OCI-LY3 (cell line): ENCODE results near the gene CTTNBP2NL.

ENCODE experiments used
- EZH2phosphoT487 ChIP-seq: fragments of 200-600 bp; shearing (Covaris generic); IDR thresholded peaks from 2 replicates; pipeline ENCODE4 v1.6.1; 2018; ENCODE audit warnings: antibody characterized with exemption, mixed run types, low read depth
- TF ChIP-seq, protein P1 (sequence below): fragments of 200-600, 300-600 bp; sonication (generic); IDR thresholded peaks from 2 replicates; pipeline ENCODE4 v1.5.1; 2014; ENCODE audit warnings: antibody characterized with exemption, low read length, low read depth

DNA sequence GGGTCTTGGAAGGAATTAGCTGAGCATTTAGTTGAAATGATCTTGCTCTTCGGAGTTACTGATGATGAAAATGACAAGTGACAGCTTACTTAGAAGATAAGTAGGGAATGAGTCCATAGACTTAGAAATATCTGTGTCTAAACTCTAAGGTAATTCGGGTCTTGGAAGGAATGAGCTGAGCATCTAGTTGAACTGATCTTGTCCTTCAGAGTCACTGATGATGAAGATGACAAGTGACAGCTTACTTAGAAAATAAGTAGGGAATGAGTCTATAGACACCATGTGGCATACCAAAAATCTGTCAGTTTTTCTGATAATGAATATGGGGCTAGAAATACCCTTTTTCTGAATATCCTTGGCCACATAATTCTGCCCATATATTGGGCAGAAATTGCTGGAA is 14.7 kb downstream of the CTTNBP2NL start:
- TF ChIP-seq, protein P1, sequence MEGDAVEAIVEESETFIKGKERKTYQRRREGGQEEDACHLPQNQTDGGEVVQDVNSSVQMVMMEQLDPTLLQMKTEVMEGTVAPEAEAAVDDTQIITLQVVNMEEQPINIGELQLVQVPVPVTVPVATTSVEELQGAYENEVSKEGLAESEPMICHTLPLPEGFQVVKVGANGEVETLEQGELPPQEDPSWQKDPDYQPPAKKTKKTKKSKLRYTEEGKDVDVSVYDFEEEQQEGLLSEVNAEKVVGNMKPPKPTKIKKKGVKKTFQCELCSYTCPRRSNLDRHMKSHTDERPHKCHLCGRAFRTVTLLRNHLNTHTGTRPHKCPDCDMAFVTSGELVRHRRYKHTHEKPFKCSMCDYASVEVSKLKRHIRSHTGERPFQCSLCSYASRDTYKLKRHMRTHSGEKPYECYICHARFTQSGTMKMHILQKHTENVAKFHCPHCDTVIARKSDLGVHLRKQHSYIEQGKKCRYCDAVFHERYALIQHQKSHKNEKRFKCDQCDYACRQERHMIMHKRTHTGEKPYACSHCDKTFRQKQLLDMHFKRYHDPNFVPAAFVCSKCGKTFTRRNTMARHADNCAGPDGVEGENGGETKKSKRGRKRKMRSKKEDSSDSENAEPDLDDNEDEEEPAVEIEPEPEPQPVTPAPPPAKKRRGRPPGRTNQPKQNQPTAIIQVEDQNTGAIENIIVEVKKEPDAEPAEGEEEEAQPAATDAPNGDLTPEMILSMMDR: no peak
- TF ChIP-seq EZH2phosphoT487: no peak
